GM19467 (cell line): ENCODE data around the gene JARID2.
A peak's percentile ranks its signal among the peaks of the same experiment; 100 is the strongest.

Experiments used
- ATAC-seq: cut with Tn5 transposase; IDR thresholded peaks from one replicate; pipeline ENCODE4 v1.9.1; 2021; ENCODE audit warnings: mild to moderate bottlenecking, moderate library complexity; ENCODE audit not compliant: unreplicated experiment

Gene JARID2

DNA sequence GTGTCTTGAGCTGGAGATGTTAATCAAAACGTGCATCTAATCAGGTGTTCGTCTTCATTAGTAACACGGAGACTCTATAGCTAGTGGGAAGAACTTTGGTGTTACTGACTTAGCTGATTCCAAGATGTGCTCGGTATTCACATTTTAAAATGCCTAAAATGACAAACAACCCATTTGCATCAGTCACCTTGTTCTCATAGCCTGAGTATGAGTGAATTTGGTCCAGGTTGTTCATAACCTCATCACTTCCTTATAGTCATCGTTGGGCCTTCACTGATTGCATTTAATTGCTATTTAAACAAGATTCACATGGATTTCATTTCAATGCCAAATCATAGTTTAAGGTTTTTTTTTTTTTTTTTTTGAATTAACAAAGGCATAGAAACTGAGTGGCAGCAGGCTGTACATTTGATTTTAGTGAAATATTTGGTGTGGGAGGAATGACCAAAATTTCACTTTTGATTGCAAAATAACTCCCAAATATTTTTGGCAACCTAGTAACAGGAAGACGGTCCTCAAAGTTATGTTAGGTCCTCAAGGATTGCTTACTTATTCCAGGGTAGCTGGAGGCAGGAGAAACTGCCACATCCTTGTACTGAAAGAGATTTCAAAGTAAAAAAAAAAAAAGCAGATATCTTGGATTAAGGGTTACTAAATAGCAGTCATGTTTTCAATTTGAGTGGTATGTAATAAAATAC lies 104.7 kb downstream of the JARID2 start:
- no peak for ATAC-seq

DNA sequence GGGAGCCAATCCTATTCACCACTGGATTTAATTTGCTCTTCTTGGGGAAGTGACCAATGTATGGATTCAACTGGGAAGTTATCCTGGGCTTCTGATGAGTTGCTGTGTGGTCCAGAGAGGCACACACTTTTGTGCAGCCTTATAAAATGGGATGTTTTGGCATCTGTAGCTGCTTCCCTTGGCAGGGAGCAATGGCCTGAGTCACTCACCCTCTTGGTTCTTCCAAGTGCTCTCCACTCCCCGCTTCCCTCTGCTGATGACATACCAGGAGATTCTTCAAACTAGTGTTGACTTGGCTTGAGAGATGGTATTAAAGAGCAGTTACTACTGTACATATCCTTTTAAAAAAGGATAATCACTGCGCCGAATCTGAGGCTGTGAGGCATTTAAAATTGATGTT lies 105.8 kb downstream of the JARID2 start:
- no peak for ATAC-seq

DNA sequence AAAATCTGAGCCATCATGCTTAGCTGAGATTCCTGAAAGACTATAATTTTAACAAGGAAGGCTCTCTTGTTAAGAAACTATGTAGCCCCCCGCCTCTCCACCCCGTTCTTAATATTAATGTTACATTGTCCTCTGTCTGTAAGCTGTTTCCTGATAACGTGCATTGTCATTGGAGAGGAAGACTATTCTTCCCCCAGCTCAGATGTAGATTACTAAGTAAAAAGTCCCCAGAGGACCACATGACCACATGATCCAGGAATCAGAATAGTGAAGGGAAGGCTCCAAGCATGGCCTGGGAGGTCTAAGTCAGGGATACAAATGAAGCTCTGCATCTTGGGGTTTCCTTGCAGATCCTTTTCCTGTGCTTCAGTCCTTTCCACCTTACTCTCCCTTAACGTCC lies 106.4 kb downstream of the JARID2 start:
- no peak for ATAC-seq

DNA sequence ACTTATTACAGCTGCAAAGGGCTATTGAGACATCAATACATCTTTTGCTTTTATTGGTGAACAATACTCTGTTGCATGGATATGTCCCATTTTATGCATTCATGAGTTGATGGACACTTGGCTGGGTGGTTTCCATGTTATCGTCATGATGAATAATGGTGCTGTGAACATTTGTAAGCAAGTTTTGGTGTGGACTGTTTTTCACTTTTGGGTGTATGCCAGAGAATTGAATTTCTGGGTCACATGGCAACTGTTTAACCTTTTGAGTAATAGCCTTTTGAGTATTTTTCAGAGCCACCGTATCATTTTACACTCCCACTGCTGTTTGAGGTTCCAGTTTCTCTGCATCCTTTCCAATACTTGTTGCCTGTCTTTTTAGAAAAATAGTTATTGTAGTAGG lies 107.0 kb downstream of the JARID2 start:
- no peak for ATAC-seq

DNA sequence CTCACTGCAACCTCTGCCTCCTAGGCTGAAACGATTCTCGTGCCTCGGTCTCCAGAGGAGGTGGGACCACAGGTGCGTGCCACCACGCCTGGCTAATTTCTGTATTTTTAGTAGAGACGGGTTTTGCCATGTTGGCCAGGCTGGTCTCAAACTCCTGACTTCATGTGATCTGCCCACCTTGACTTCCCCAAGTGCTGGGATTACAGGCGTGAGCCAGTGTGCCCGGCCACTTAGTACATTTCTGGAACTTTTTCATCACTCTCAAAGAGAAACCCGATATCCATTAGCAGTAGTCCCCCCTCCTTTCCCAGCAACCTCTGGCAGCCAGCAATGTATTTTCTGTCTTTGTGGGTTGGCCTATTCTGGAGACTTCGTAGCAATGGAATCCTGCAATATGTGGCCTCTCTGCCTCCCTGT lies 109.8 kb downstream of the JARID2 start:
- no peak for ATAC-seq

DNA sequence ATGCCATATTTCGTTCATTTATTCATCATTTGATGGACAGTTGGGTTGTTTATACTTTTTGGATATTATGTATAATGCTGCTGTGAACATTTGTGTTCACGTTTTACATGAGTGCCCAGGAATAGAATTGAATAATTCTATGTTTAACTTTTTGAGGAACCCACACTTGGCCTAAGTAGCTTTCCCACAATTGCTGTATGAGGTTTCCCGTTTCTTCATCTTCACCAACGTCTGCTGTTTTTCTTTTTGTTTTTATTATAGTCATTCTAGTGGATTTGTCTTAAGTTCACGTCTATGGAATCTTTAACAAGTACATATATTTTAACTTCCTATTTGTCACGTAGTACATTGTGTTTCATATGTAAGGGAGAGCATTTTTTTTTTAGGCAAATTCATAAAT lies 110.3 kb downstream of the JARID2 start:
- ATAC-seq: no peak

DNA sequence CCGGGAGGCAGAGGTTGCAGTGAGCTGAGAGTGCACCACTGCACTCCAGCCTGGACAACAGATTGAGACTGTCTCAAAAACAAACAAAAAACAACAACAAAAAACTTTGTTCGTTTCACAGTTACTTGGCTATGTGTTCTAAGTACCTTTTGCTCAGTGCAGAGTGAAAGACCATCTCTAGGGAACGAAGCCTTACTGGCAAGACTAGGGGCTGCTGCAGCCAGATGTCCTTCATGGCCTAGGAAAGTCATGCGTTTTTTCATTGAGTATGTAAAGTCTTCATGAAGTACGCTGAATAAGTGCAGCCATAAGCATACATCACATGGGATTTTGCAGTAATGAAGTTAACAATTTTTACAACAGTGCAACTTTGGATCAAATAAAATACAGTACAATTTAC lies 111.1 kb downstream of the JARID2 start:
- no peak for ATAC-seq

DNA sequence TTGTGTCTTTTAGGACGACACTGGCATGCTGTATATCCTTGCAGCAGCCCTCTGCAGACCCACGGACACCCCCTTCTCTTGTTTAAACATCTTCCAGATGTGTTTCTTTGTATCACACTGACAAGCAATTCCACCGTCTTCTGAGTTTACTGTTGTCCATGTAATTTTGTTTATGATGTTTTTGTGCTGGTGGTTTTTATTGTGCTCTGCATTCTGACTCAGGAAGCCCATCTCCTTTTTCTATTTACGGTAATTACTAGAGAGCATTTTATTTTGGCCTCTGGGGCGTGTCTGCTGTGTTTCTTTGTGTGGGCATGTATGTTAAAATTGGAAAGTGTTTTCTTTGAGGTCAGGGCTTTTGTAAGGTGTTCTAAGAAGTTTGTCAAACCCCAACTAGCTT lies 111.9 kb downstream of the JARID2 start:
- no peak for ATAC-seq

DNA sequence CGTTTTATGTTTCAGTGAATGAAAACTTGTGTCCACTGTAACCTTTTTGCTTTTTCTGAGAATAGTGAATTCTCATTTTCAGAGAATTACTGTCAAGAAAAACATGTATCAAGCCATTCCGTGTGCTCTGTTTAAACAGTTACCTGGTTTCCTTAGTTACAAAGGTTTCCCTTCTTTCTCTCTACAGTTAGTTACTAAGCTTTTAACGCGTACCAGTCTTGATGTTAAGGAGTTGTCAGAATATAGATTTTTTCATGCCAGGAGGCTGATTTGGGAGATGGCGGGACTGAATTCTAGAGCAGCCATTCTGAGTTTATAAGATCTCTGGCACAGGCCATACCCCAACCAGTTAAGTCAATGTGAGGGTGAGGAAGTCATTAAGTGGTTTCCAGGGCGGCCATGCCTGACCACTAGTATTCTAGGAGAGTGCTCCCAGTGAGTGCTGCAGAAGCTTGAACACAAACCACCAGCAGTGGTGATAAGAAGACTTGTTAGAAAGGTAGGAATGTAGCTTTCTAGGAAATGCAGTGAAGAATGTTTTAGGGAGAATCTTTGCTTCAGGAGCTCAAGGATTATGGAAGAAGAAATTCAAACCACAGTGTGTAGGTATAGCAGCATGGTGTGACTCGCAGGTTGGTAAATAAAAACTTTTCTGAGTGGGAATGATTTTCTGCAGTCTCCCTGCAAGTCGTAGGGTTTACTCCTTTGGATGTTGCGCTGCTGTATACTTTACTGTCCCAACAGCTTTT lies 112.9 kb downstream of the JARID2 start:
- peak; percentile 43 for ATAC-seq

DNA sequence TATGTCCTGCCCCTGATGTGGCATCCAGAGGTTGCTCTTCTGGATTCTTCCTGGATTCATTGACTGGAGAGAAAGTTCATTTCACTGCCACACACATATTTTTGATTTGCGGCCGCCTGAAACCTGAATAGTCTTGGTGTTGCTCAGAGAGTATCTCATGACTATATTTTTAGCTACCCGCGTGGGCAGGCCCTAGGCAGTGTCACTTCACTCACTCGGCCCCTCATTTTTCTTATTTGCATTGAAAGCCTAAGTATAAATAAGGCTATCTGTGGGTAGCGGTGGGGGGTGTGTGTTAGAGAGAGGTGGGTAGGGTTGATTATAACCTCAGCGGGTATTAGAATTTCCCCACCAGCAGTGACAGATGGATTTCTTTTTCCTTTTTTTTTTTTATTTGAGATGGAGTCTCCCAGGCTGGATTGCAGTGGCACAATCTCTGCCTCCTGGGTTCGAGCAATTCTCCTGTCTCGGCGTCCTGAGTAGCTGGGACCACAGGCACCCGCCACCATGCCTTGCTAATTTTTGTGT lies 113.5 kb downstream of the JARID2 start:
- peak; percentile 38 for ATAC-seq

DNA sequence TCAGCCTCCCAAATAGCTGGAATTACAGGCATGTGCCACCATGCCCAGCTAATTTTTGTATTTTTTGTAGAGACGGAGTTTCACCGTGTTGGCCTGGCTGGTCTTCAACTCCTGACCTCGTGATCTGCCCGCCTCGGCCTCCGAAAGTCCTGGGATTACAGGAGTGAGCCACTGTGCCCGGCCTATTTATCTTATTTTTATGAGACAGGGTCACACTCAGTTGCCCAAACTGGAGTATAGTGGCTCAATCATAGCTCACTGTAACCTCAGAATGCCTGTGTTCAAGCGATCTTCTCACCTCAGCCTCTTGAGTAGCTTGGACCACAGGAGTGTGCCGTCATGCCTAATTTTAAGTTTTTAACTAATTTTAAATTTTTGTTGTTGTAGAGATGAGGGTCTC lies 114.4 kb downstream of the JARID2 start:
- no peak for ATAC-seq

DNA sequence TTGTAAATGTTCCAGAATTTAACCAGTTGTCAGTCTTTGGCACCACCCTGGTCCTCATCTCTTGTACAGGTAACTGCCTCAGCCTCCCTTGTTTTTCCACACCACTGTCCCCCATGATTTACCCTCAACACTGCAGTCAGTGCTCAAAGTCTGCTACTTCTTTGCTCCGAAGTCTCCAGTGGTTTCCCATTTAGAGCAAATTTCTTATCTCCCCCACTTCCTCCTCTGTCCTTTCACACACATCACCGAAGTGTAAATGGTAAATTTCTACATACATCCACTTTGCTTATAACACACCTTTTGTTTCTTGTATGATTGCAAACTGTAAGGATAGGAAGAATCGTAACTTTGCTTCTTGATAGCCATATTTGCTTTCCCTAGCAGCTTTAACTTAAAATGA lies 115.3 kb downstream of the JARID2 start:
- ATAC-seq: no peak

DNA sequence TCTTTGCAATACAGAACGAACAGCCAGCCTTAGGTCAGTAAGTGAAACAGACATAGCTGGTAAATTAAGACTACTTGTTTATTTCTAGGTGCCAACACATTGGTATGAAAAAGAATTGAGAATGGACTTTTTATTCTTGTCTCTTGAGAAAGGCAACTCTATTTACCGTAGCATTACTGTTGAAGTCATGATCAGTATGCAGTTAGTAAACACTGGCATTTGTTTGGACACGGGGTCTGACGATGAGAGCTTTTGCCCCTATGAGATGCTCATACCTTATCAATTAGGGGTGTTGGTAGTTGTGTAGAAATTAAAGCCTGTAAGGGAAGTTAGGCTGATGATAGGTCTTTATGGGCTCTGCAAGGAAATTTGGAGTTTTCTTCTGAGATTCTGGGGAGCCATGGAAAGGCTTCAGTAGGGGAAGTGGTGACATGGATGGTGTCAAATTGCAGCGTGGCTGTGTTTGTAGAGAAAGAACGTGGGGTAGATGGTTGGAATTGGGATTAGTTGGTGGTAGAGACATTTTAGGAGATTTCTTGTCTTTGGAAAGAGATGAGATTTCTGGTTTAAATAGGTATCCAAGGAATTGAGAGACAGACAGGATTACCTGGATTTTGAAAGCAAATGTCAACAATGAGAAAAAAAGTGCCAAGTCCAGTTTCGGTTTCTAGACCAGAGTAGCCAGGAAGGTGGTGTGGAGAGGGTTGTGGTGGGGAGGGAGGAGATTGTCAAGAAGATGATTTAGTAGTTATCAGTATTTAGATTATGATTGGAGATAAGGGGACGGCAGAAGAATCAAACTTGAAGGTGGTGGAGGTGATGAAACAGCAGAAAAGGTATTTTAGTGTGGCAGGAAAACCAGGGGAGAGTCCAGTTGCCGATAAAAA lies 116.6 kb downstream of the JARID2 start:
- no peak for ATAC-seq

DNA sequence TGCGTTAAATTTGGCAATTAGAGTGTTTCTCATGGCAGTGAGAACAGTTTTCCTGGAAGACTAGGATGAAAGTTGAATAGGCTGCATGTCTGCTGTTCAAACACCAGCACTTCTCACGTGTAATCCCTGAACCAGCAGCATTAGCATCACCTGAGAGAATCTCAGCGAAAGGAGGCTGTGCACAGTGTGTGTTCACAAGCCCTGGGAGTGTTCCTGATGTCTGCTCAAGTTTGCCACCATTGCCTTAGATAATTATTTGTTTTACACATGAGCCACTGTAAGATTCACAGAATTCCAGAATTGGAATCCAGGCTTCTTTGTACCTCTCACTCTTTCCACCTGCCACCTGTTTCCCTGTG lies 117.3 kb downstream of the JARID2 start:
- no peak for ATAC-seq

DNA sequence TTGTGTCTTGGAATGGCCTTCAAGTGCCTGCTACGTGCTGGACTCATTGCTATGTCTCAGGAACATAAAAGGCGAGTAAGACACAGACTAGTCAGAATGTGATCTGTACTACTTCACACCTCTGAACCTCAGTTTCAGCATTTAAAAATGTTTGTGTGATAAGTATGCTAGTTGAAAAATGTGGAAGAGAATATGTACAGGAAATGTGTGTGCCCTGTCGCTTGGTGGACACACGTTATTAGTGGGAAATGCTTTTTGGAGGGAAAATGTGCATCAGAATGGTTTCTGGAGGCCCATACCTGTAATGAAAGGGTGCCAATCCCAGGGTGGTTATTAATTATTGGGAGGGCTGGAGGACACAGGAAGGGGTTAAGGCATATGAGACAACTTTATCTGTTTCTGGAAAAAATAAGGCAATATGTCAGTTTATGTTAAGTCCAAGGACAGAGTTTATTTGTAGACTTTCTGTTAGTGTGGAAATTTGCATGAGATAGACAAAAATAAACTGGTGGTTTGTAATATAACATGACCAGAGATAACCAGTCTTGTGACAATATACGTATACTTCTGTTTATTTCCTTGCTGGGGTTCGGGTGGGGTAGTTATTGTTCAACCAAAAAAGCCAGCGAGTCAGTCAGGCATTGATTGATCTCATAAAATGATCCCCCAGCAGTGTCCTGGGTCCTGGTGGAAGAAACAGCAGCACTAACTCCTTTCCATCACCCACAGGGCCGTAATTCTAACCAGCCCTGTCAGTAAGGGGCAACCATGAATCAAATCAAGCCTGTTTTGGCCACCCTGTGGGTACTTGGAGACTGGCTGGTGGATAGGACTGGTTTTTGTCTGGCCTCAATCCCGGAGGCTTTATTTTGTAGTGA lies 117.9 kb downstream of the JARID2 start:
- ATAC-seq: peak; percentile 41

DNA sequence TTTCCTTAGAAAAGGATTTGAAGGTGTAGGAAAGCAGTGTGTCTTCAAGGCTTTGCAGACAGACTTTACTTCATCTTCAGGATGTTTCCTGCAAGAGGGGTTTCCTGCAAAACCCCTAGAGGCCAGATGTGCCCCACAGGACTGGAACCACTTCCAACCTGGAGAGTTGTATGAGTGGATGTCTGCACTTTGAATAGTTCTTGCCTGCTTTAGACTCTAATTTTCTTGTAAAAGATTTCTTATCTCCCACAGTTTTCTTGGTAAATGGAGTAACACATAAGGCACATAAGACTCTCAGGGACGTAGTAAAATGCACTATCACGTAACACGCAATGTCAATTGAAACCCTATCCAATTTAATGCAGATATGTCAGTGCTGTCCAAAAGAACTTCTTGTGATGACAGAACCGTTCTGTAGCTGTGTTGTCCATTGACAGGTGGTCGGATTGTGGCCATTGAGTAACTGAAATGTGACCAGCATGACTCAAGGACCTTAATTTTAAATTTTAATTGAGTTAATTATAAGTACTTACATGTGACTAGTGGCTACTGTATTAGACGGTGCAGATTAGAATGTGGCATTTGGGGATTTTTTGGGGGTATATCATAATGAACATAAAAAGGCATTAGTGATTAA lies 118.7 kb downstream of the JARID2 start:
- ATAC-seq: no peak

DNA sequence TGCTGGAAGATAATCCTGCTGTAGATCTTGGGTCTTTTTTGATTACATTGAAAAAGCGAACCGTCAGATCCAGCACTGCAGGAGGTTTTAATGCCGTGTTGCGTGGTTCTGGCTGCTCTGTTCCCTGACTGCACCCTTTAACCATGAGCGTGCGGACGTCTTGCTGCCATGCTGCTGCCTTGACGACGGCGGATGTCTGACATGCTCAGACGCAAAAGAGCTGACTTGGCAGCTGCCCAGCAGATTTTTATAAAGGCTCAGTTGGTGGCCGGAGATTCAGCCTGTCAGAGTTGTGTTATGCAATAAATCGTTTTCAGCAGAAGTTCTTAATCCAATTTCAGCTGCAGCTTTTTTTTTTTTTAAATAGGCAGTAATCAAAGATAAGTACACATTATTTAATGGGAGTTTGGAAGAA lies 119.4 kb downstream of the JARID2 start:
- no peak for ATAC-seq

DNA sequence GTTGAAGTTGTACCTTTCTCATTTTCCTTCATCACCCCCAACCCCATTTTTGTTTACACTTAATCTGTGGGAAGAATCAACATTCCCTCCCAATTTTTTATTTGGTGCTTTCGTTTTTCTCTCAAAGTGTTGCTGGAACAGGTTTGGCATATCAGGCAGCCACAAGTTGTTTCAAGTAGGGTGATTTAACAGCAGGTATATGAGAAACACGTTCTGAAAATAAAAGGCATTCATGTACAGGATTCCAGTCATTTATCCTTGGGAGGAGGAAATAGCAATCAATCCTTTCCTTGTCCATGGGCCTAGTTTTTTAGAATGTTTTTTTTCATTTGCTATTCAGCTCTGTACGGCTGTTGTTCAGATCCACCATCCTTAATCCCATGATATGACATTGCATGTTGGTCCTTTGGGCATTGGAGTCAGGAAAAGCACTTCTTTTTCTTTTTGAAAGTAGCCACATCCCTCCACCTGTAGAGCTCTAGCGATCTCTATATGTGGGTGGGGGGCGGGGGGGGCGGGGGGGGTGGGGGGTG lies 120.2 kb downstream of the JARID2 start:
- no peak for ATAC-seq

DNA sequence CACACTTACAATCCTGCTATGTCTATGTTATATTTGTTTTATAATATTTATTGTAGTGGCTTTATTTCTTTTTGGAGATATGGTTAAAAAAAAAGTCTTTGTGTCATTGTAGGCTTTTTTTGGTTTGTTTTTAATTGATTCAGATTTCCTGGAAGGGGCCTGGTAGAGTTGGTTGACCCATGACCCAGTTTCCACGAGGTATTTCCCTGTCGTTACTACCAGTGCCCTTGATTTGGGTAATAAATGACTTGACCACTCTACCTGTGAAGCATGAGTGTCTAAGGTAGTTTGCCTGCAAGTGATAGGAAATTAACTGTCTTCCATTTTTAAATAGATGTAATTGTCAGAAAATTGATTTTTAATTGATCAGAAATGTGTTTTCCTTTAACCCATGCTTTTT lies 121.0 kb downstream of the JARID2 start:
- no peak for ATAC-seq

DNA sequence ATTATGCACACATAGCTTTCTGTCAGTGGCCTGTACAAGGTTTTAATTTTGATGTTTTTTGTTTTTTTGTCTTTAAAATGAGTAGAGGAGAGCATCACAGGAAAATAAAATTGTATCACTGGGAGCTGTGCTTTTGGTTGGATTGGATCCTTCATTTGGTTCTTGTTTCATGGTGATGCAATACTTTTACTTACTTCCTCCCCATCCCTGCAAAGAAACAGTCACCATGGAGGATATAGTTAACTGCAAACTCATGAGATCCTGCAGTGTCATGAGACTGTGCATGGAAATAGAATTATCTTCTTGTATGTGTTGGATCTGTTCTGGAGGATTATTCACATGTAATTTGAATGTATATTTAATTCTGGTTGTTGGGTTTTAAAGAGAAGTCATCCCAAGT lies 122.3 kb downstream of the JARID2 start:
- no peak for ATAC-seq
